HUES6 (cell line): Measurements from ENCODE around the gene PREB.

Experiments used
- H3K27ac ChIP-seq: 2 replicates; pipeline ENCODE4 v1.7.0; 2013; ENCODE audit warnings: low read depth, mild to moderate bottlenecking, low read length, inconsistent platforms
- H3K27me3 ChIP-seq: 2 replicates; pipeline ENCODE4 v1.6.1; 2013; ENCODE audit warnings: low read length; ENCODE audit not compliant: control insufficient read depth, insufficient read depth
- H3K36me3 ChIP-seq: 2 replicates; pipeline ENCODE4 v1.6.1; 2013; ENCODE audit warnings: low read length; ENCODE audit not compliant: control insufficient read depth, insufficient read depth
- H3K4me1 ChIP-seq: 2 replicates; pipeline ENCODE4 v1.6.1; 2013; ENCODE audit warnings: low read length; ENCODE audit not compliant: control insufficient read depth, insufficient read depth
- H3K4me3 ChIP-seq: 2 replicates; pipeline ENCODE4 v1.5.1; 2013; ENCODE audit warnings: low read depth, low read length
- H3K9ac ChIP-seq: one replicate; pipeline ENCODE4 v1.6.1; 2013; ENCODE audit warnings: mild to moderate bottlenecking, low read length
- H3K9me3 ChIP-seq: 2 replicates; pipeline ENCODE4 v1.6.1; 2013; ENCODE audit warnings: low read depth, low read length; ENCODE audit not compliant: control insufficient read depth, insufficient read depth

Gene PREB

DNA sequence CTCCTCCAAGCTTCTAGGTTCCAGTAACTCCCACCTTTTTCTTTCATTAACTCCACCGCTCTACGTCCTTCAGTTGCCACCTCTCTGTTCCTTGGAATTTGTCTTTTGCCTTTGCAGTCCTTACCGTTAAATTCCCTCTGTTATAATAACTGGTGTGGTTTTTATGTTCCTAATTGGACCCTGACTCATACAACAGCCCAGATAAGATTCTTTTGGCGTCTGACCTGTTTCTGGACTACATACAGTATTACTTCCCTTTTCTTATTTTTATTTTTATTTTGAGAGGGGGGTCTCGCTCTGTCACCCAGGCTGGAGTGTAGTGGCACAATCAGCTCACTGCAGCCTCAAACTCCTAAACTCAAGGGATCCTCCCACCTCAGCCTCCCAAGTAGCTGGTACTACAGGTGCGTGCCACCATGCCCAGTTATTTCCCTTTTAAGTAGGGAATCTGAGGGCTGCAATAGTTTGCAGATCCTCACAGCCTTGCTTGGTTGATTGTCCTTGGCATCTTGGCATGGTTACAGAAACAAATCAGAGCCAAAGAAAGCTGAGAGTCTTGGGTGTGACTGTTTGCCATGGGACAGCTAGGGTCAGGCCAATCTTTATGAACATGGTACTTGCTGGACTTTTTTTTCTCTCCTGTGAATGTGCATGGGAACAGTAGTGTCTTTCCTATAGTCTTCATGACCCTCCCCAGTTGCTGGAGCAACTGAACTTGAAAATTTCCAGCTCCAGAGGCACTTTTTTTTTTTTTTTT, 36.3 kb upstream of the PREB start:
- H3K27me3 ChIP-seq, result peaks cover 19% of the 10 kb centered on the region; the same call in 1 of the 2 replicates
- H3K9me3 ChIP-seq, result no peaks in the 10 kb centered on the region
- no peak overlapping the region for H3K9ac ChIP-seq
- peak overlapping the region; percentile 46; the same call in 1 of the 2 replicates for H3K4me3 ChIP-seq
- no peaks in the 10 kb centered on the region for H3K36me3 ChIP-seq
- H3K27ac ChIP-seq, result no peak overlapping the region
- no peaks in the 10 kb centered on the region; the same call in 1 of the 2 replicates for H3K4me1 ChIP-seq

DNA sequence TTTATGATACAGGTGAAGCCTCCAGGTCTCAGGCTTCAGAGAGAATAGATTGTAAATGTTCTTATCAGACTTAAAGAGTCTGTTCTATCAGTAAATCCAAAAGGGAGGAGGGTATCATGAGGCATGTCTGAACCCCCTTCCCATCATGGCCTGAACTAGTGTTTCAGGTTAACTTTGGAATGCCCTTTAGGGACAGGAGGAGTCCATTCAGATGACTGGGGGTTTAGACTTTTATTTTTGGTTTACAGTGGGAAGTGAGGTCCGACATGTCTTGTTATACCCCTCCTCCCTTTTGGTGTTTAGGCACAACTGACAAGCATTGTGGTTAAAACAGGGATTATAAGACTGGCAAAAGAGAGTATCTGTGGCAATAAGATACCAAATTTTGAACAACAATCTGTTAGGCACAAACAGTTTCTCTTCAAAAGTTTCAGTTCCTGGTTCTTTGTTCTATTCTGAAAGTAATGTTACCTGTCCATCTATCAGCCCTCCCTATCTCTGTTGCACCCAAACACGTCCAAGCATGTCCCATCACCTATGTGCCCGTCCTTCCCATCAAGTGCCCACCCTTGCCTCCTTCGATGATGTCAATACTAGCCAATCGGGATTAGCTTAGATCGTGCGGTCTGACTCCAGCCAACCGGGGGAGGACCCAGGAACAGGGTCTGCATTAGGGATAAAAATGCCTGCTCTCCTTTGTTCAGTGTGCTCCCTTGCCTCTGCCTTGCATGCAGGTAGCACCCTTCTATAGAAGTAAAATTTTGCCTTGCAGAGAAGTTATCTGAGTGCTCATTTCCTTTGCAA, 30.7 kb upstream of the PREB start:
- peaks cover 6% of the 10 kb centered on the region for H3K9me3 ChIP-seq
- H3K27ac ChIP-seq, result no peak overlapping the region
- H3K27me3 ChIP-seq, result peaks cover under 1% of the 10 kb centered on the region; the same call in 1 of the 2 replicates
- H3K36me3 ChIP-seq, result no peaks in the 10 kb centered on the region
- H3K4me3 ChIP-seq, result no peak overlapping the region
- no peak overlapping the region for H3K9ac ChIP-seq
- no peaks in the 10 kb centered on the region; the same call in 1 of the 2 replicates for H3K4me1 ChIP-seq

DNA sequence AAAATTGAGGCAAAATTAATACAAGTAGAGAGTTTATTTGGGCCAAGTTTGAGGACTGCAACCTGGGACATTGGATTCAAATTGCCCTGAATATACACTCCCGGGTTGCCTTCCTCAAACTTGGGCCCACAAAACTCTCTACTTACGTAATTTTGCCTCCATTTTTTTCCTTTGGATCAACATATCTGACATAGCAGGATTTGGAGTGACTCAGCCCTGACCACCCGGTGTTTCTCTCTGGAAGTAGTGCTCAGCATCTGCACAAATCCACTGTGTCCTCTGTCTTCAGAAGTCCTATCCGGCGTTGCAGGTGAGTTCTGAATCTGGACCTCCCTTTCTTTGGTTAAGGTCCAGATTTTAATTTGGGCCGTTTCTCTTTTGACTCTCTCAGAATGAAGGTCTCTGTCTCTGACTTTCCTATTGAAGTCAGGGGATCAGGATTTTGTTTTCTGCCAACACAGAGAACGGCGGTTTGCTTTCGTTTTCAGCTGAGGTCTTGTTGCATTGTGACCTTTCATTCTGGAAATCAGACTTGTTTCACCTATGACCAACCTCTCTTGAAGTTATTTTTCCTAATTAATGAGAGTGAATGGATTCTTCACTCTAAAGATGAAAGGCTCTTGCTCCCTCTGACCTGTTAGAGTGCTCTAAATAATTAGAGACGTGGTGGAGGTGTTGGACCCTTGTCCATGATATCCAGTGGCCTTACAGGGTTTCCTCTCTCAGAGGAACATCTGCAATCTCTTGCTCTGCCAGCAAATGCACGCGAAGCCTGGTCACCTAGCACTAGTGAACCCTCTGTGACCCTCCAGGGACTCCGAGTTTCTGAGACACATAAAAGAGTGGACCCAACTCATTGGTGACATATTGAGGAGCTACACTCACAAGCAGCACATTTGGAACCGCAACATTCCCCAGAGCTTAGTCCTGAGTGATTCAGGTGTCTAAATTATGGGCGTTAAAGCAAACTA, 28.0 kb upstream of the PREB start:
- Histone ChIP-seq H3K4me3 (no peak overlapping the region), H3K9me3 (peaks cover 6% of the 10 kb centered on the region), H3K27me3 (no peaks in the 10 kb centered on the region), H3K4me1 (no peaks in the 10 kb centered on the region; the same call in 1 of the 2 replicates), H3K27ac (no peak overlapping the region), H3K36me3 (no peaks in the 10 kb centered on the region), H3K9ac (no peak overlapping the region)

DNA sequence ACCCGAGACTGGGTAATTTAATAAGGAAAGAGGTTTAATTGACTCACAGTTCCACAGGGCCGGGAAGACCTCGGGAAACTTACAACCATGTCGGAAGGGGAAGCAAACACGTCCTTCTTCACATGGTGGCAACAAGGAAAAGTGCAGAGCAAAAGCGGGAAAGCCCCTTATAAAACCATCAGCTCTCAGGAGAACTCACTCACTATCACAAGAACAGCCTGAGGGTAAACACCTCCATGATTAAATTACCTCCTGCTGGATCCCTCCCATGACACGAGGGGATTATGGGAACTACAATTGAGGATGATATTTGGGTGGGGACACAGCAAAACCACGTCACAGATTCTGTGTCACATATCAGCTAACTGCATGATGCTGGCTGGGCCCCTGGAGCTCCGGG, 25.8 kb upstream of the PREB start:
- H3K9me3 ChIP-seq, result peaks cover 3% of the 10 kb centered on the region
- no peak overlapping the region for H3K9ac ChIP-seq
- no peaks in the 10 kb centered on the region for H3K36me3 ChIP-seq
- H3K4me1 ChIP-seq, result no peaks in the 10 kb centered on the region
- no peak overlapping the region for H3K27ac ChIP-seq
- H3K27me3 ChIP-seq, result no peaks in the 10 kb centered on the region
- no peak overlapping the region for H3K4me3 ChIP-seq

DNA sequence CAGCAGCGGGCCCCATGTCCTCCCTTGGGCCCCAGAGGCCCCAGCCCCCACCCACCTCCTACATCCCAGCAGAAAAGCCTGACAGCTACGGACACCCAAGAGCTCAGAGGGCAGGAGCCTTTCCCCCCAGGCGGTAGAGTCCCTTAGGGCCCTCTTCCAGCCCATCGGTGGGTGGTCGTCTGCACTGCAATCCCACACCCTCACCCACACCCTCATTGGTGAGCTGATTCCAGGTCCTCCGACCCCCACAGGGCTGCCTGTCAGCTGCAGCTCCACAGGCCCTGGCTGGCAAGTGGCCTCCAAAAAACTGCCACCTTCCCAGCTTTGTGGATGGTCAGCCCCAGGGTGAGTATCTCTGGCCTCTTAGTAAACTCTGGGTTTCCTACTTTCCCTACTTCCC, 24.8 kb upstream of the PREB start:
- no peaks in the 10 kb centered on the region for H3K27me3 ChIP-seq
- no peak overlapping the region for H3K9ac ChIP-seq
- no peaks in the 10 kb centered on the region for H3K4me1 ChIP-seq
- H3K4me3 ChIP-seq, result no peak overlapping the region
- H3K36me3 ChIP-seq, result no peaks in the 10 kb centered on the region
- no peaks in the 10 kb centered on the region for H3K9me3 ChIP-seq
- no peak overlapping the region for H3K27ac ChIP-seq

DNA sequence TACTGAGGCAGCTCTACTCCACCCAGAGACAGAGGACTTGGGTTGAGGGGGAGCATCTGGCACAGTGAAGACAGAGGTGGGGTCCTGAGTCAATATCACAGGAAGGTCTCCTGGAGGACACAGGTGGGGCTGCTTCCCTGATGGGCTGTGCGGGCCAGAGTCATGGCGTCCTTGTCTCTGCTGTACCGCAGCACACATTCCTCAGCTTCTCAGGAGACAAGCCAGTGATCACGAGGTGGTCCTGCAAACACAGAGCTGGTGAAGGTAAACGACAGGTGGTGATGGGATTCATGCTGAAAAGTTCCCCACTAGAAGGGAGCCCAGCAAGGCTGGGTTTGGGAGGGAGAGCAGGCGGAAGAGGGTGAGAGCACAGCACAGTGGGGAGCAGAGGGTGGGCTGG, 24.0 kb upstream of the PREB start:
- no peak overlapping the region for H3K9ac ChIP-seq
- H3K4me1 ChIP-seq, result no peaks in the 10 kb centered on the region
- no peak overlapping the region for H3K4me3 ChIP-seq
- no peak overlapping the region for H3K27ac ChIP-seq
- H3K36me3 ChIP-seq, result no peaks in the 10 kb centered on the region
- H3K9me3 ChIP-seq, result no peaks in the 10 kb centered on the region
- H3K27me3 ChIP-seq, result no peaks in the 10 kb centered on the region

DNA sequence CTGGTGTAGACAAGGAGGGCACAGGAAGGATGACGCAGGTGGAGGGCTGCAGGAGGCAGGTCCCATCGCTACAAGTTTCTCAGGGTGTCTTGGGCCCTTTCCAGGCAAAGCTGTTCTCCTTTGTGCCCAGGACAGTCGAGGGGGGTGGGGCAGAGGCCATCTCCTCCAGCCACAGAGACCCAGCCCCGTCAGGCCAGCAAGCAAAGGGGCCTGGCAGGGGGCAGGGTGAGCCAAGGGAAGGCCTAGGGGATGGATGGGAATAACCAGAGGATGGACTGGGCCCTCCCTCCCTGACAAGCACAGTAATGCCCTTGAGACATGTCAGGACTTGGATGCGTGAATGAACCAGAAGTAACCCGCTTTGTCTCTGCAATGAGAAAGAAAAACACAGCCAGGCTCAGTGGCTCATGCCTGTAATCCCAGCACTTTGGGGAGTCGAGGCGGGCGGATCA, 20.7 kb upstream of the PREB start:
- Histone ChIP-seq H3K4me1 (no peaks in the 10 kb centered on the region), H3K4me3 (no peak overlapping the region), H3K9ac (no peak overlapping the region), H3K27me3 (no peaks in the 10 kb centered on the region), H3K36me3 (no peaks in the 10 kb centered on the region), H3K9me3 (no peaks in the 10 kb centered on the region), H3K27ac (no peak overlapping the region)

DNA sequence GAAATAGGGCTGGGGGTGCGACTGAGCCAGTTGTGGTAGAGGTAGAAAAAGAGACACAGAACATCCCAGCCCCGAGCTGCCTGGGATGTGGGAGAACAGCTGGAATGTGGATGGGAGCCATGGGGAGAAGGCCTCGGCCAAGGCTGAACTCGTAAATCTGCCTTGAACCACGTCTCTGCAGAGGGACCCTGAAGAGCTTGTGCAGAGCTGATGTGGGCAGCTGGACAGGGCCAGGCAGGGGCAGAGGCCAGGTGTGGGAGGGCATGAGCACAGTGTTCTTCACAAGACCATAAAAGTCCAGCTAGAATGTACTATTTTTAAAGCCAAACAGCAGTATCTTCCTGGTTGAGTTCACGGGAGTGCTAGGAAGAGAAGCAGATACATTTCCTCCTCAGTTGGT, 20.1 kb upstream of the PREB start:
- Histone ChIP-seq H3K27me3 (no peaks in the 10 kb centered on the region), H3K4me3 (no peak overlapping the region), H3K4me1 (no peaks in the 10 kb centered on the region), H3K36me3 (no peaks in the 10 kb centered on the region), H3K9ac (no peak overlapping the region), H3K9me3 (no peaks in the 10 kb centered on the region), H3K27ac (no peak overlapping the region)

DNA sequence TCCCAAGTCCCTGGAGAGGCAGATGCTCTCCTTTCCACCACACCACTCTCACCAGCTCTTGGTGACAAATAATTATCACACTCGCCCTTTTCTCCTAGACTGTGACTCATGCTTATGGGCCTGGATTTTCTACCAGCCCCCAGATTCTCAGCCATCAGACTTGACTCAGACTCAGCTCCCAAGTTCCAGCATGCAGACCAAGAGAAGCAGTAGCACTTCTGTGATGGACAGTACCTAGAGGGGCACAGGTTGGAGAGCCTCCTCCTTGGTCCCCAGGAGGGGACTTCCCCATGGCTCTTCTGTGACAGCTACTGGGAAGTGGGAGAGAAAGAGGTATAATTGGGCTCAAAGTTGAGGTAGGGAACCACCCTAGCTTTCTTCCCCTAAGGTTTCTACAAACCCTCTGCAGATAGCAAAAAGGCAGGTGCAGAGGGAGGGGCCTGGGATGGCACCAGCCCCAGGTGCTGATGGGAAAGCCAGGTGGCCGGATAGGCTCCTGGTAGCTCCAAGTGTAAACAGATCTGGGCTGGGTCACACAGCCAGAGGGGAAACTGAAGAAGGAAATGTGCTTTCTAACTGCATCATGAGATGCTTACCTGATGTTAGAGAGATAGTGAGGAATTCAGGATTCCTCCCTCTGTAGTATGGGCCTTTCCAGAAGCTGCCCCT, 18.5 kb upstream of the PREB start:
- no peak overlapping the region for H3K4me3 ChIP-seq
- H3K27ac ChIP-seq, result no peak overlapping the region
- no peaks in the 10 kb centered on the region for H3K27me3 ChIP-seq
- H3K36me3 ChIP-seq, result no peaks in the 10 kb centered on the region
- no peak overlapping the region for H3K9ac ChIP-seq
- H3K4me1 ChIP-seq, result no peaks in the 10 kb centered on the region
- H3K9me3 ChIP-seq, result no peaks in the 10 kb centered on the region

DNA sequence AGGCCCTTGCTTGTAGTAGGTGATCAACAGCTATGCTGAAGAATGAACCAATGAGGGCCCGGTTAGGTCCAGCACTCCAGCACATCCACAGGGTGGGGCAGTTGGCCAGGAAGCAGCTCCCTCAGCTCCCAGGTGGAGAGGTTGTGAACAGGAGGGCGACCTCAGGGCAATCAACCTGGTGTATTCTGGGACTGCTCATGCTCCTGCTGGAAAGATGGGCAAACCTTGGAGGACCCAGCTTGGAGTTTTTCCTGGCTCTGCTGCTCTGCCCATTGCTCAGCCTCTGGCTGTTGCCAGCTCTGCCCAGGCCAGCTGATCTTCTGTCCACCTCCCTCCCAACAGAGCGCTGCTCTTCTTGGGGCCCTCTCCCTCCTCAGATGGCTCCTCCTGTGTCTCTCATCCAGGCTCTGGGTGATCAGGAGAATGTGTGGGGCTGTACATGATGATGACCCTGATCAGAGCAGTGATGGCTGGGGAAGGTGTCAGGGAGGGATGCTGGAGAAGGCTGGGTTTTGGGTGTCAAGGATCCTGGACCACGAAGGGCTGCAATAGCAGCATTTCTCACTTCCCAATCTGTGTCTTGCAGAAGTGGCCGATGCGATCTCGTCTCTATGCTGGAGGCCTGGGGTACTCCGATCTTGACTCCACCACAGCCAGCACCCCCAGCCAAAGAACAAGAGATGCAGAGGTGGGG, 17.8 kb upstream of the PREB start:
- Histone ChIP-seq H3K4me3 (no peak overlapping the region), H3K27me3 (no peaks in the 10 kb centered on the region), H3K27ac (no peak overlapping the region), H3K4me1 (no peaks in the 10 kb centered on the region), H3K9ac (no peak overlapping the region), H3K9me3 (no peaks in the 10 kb centered on the region), H3K36me3 (no peaks in the 10 kb centered on the region)
